DLD1 (cell line): ENCODE measurements around the gene GPATCH1.

Source experiments
- in situ Hi-C: cut with HindIII; loops from 2 replicates; pipeline ENCODE4 v1.10.0; 2017; ENCODE audit warnings: low sequenced_read_pairs

GPATCH1 gene

GRCh38 chr19:33062902-33063301, 18.1 kb upstream of the GPATCH1 start:
- in situ Hi-C loops = no loop called here

- in situ Hi-C loops = no loop called here
These were observed 17.6 kb upstream of the GPATCH1 start for GRCh38 chr19:33063356-33063752.

- in situ Hi-C loops = no loop called here
These were observed 17.1 kb upstream of the GPATCH1 start for GRCh38 chr19:33063753-33064457.

- in situ Hi-C loops = no loop called here
These were observed 16.6 kb upstream of the GPATCH1 start for GRCh38 chr19:33064458-33064791.

- in situ Hi-C loops = no loop called here
These were observed 16.0 kb upstream of the GPATCH1 start, which contains the start of gene RHPN2 for GRCh38 chr19:33064792-33065550. RHPN2 (minus strand) TSS chr19:33064888; CDS start chr19:33064852, 36 bp downstream.

- in situ Hi-C loops = no loop called here
These were observed 14.4 kb upstream of the GPATCH1 start for GRCh38 chr19:33066543-33066942.

GRCh38 chr19:33067121-33067520, 13.9 kb upstream of the GPATCH1 start:
- in situ Hi-C loops = no loop called here

GRCh38 chr19:33071887-33072286, 9.1 kb upstream of the GPATCH1 start:
- in situ Hi-C loops = no loop called here

- in situ Hi-C loops = no loop called here
These were observed 5.5 kb upstream of the GPATCH1 start for GRCh38 chr19:33075519-33075918.

- in situ Hi-C loops = no loop called here
These were observed 4.7 kb downstream of the GPATCH1 start for GRCh38 chr19:33085570-33086128.

GRCh38 chr19:33086955-33087354, 6.0 kb downstream of the GPATCH1 start:
- in situ Hi-C loops = no loop called here

- in situ Hi-C loops = no loop called here
These were observed 8.0 kb downstream of the GPATCH1 start for GRCh38 chr19:33089010-33089409.

GRCh38 chr19:33090179-33090578, 9.2 kb downstream of the GPATCH1 start:
- in situ Hi-C loops = no loop called here

- in situ Hi-C loops = no loop called here
These were observed 12.6 kb downstream of the GPATCH1 start for GRCh38 chr19:33093420-33094210.

- in situ Hi-C loops = no loop called here
These were observed 13.6 kb downstream of the GPATCH1 start for GRCh38 chr19:33094436-33095067.

GRCh38 chr19:33096005-33096404, 15.0 kb downstream of the GPATCH1 start:
- in situ Hi-C loops = no loop called here

- in situ Hi-C loops = no loop called here
These were observed 17.1 kb downstream of the GPATCH1 start for GRCh38 chr19:33098055-33098534.

GRCh38 chr19:33100894-33101644, 20.1 kb downstream of the GPATCH1 start:
- in situ Hi-C loops = no loop called here

GRCh38 chr19:33102893-33103292, 21.9 kb downstream of the GPATCH1 start:
- in situ Hi-C loops = no loop called here

GRCh38 chr19:33108161-33108560, 27.2 kb downstream of the GPATCH1 start:
- in situ Hi-C loops = no loop called here
